22Rv1 (cell line): ENCODE data around the gene PON2.

Experiments
- CTCF ChIP-seq: fragments of 450-650 bp; IDR thresholded peaks from 2 replicates; pipeline ENCODE4 v1.5.1; 2017; ENCODE audit warnings: mild to moderate bottlenecking
- ZFX ChIP-seq: fragments of 450-650 bp; IDR thresholded peaks from 2 replicates; pipeline ENCODE4 v1.6.1; 2017; ENCODE audit warnings: antibody characterized with exemption, borderline replicate concordance

GRCh38 chr7:95467912-95468607 lies 33.2 kb upstream of the PON2 start:
- no peak for TF ChIP-seq CTCF
- TF ChIP-seq ZFX, result no peak
